HepG2 (cell line): ENCODE data around the gene CCSER2. TPM values are rescaled to one million over a fixed set of nuclear protein-coding genes. Genes with fewer than 3 reads are reported as not detected.

Source experiments
- FOXA3 ChIP-seq: IDR thresholded peaks from 2 replicates; pipeline ENCODE4 v1.6.1; 2016; ENCODE audit warnings: missing genetic modification reagents, missing compliant biosample characterization
- FOXK2 ChIP-seq: fragments of 450-650 bp; IDR thresholded peaks from 2 replicates; pipeline ENCODE4 v1.6.1; 2016
- HNF1A ChIP-seq, 2 experiments: sonication (generic) in 1 of 2; formaldehyde crosslinking in 1 of 2; IDR thresholded peaks; 2 replicates each; pipeline versions ENCODE4 v1.4.0 to v1.6.1; 2016 to 2020; ENCODE audit warnings: borderline replicate concordance in 1 of 2, low read depth in 1 of 2, mild to moderate bottlenecking in 1 of 2, missing genetic modification reagents in 1 of 2
- HNF1B ChIP-seq: sonication (generic); formaldehyde crosslinking; IDR thresholded peaks from 2 replicates; pipeline ENCODE4 v1.5.1; 2020; ENCODE audit warnings: mild to moderate bottlenecking, moderate library complexity, missing genetic modification reagents
- MAF1 ChIP-seq: sonication (generic); formaldehyde crosslinking; IDR thresholded peaks from 2 replicates; pipeline ENCODE4 v1.5.0; 2020; ENCODE audit warnings: missing genetic modification reagents, borderline replicate concordance
- SALL1 ChIP-seq: sonication (generic); formaldehyde crosslinking; IDR thresholded peaks from 2 replicates; pipeline ENCODE4 v1.8.0; 2022; ENCODE audit warnings: mild to moderate bottlenecking, missing genetic modification reagents
- SMC3 ChIP-seq: IDR thresholded peaks from 2 replicates; pipeline ENCODE4 v1.6.1; 2011; ENCODE audit warnings: low read length, improper control_type of control experiment
- SP5 ChIP-seq: IDR thresholded peaks from 2 replicates; pipeline ENCODE4 v1.6.1; 2016; ENCODE audit warnings: low read depth, borderline replicate concordance
- SRSF4 ChIP-seq: fragments of 200-400 bp; formaldehyde crosslinking; IDR thresholded peaks from one replicate; pipeline ENCODE4 v1.6.1; 2018; ENCODE audit warnings: mild to moderate bottlenecking, low read depth, low read length, moderate library complexity; ENCODE audit not compliant: poor library complexity, severe bottlenecking
- ZBTB20 ChIP-seq: sonication (generic); formaldehyde crosslinking; IDR thresholded peaks from 2 replicates; pipeline ENCODE4 v1.8.1; 2023; ENCODE audit warnings: missing genetic modification reagents, low read depth, mild to moderate bottlenecking, borderline replicate concordance
- ZNF224 ChIP-seq: sonication (generic); formaldehyde crosslinking; IDR thresholded peaks from 2 replicates; pipeline ENCODE4 v1.5.0; 2020; ENCODE audit warnings: mild to moderate bottlenecking, missing genetic modification reagents
- ZNF256 ChIP-seq: sonication (generic); formaldehyde crosslinking; conservative IDR thresholded peaks from 2 replicates; pipeline ENCODE4 v1.4.0; 2020; ENCODE audit warnings: missing genetic modification reagents
- ZNF317 ChIP-seq: sonication (generic); formaldehyde crosslinking; IDR thresholded peaks from 2 replicates; pipeline ENCODE4 v1.5.0; 2020; ENCODE audit warnings: mild to moderate bottlenecking, missing genetic modification reagents
- ZNF367 ChIP-seq: sonication (generic); formaldehyde crosslinking; IDR thresholded peaks from 2 replicates; pipeline ENCODE4 v1.4.0; 2020; ENCODE audit warnings: missing genetic modification reagents, borderline replicate concordance
- ZNF780A ChIP-seq: sonication (generic); formaldehyde crosslinking; IDR thresholded peaks from 2 replicates; pipeline ENCODE4 v1.8.0; 2022; ENCODE audit warnings: mild to moderate bottlenecking, missing genetic modification reagents, moderate library complexity
- ZSCAN20 ChIP-seq: sonication (generic); formaldehyde crosslinking; IDR thresholded peaks from 2 replicates; pipeline ENCODE4 v1.4.0; 2020; ENCODE audit warnings: missing genetic modification reagents, mild to moderate bottlenecking, borderline replicate concordance
- polyA plus RNA-seq, 8 experiments: library from polyadenylated mRNA; depleted of rRNA in 3 of 8; stranded (reverse) in 7 of 8; unstranded in 1 of 8; fragments of >200 nt; fragmentation: Illumina TruSeq in 4 of 8; extraction: Trizol in 4 of 8; gene quantifications; 2 replicates each; pipeline versions ENCODE4 v1.2.1 to v1.2.3, GENCODE V29; 2011 to 2016; ENCODE audit warnings: low read depth in 4 of 8, missing spikeins in 1 of 8, mixed read lengths in 1 of 8; ENCODE audit not compliant: insufficient read depth in 1 of 8
- total RNA-seq, 5 experiments: library from RNA; depleted of rRNA; stranded (reverse); fragments of >200 nt; fragmentation: Illumina TruSeq; extraction: Trizol; gene quantifications; 2 replicates each; pipeline ENCODE4 v1.2.3, GENCODE V29; 2016; ENCODE audit warnings: low read depth in 1 of 5
- TF ChIP-seq, protein P1 (sequence below): sonication (generic); formaldehyde crosslinking; IDR thresholded peaks from 2 replicates; pipeline ENCODE4 v1.9.0; 2021; ENCODE audit warnings: missing genetic modification reagents, mild to moderate bottlenecking, borderline replicate concordance
- TF ChIP-seq, protein P2 (sequence below): sonication (generic); formaldehyde crosslinking; IDR thresholded peaks from 2 replicates; pipeline ENCODE4 v1.4.0; 2020; ENCODE audit warnings: missing genetic modification reagents, borderline replicate concordance

The CCSER2 gene
- total and polyA plus RNA-seq, 2 of the 13 experiments (the other 11 are each of a cell fraction or from before 2014, with no cell fraction given) = 13.3 to 17.2 TPM

GRCh38 chr10:84523526-84523925 lies 195.1 kb downstream of the CCSER2 start (continued):
- TF ChIP-seq HNF1A (IDR thresholded peaks at IDR 0.05; ENCODE audit: low read depth) = no peak
- no peak for TF ChIP-seq HNF1A (CRISPR knock-in tag; IDR thresholded peaks at IDR 0.05; ENCODE audit: borderline replicate concordance)
- no peak for TF ChIP-seq ZNF317 (CRISPR knock-in tag)
- TF ChIP-seq SALL1 = peak; percentile 83
- no peak for TF ChIP-seq ZNF256 (CRISPR knock-in tag)
- no peak for TF ChIP-seq ZNF367 (CRISPR knock-in tag)
- TF ChIP-seq ZBTB20 = 0 out of 2 replicates have a peak, but pooled peaks have one; percentile 45
- TF ChIP-seq ZNF780A (CRISPR knock-in tag) = no peak
- TF ChIP-seq, protein P1, sequence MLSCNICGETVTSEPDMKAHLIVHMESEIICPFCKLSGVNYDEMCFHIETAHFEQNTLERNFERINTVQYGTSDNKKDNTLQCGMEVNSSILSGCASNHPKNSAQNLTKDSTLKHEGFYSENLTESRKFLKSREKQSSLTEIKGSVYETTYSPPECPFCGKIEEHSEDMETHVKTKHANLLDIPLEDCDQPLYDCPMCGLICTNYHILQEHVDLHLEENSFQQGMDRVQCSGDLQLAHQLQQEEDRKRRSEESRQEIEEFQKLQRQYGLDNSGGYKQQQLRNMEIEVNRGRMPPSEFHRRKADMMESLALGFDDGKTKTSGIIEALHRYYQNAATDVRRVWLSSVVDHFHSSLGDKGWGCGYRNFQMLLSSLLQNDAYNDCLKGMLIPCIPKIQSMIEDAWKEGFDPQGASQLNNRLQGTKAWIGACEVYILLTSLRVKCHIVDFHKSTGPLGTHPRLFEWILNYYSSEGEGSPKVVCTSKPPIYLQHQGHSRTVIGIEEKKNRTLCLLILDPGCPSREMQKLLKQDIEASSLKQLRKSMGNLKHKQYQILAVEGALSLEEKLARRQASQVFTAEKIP (CRISPR knock-in tag) = no peak
- no peak for TF ChIP-seq FOXK2
- 0 out of 2 replicates have a peak, but pooled peaks have one; percentile 37 for TF ChIP-seq HNF1B
- no peak for TF ChIP-seq ZNF224 (CRISPR knock-in tag)
- no peak for TF ChIP-seq ZSCAN20
- TF ChIP-seq SP5 (CRISPR knock-in tag) = peak; percentile 46; the same call in 1 of the 2 replicates
- no peak for TF ChIP-seq MAF1
- no peak for TF ChIP-seq SMC3
- no peak for TF ChIP-seq SRSF4
- TF ChIP-seq FOXA3 (CRISPR knock-in tag) = peak; percentile 50
- TF ChIP-seq, protein P2, sequence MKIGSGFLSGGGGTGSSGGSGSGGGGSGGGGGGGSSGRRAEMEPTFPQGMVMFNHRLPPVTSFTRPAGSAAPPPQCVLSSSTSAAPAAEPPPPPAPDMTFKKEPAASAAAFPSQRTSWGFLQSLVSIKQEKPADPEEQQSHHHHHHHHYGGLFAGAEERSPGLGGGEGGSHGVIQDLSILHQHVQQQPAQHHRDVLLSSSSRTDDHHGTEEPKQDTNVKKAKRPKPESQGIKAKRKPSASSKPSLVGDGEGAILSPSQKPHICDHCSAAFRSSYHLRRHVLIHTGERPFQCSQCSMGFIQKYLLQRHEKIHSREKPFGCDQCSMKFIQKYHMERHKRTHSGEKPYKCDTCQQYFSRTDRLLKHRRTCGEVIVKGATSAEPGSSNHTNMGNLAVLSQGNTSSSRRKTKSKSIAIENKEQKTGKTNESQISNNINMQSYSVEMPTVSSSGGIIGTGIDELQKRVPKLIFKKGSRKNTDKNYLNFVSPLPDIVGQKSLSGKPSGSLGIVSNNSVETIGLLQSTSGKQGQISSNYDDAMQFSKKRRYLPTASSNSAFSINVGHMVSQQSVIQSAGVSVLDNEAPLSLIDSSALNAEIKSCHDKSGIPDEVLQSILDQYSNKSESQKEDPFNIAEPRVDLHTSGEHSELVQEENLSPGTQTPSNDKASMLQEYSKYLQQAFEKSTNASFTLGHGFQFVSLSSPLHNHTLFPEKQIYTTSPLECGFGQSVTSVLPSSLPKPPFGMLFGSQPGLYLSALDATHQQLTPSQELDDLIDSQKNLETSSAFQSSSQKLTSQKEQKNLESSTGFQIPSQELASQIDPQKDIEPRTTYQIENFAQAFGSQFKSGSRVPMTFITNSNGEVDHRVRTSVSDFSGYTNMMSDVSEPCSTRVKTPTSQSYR (CRISPR knock-in tag) = peak; percentile 77; the same call in 1 of the 2 replicates
